ENCODE measurements around the gene TSPY3.
"Not testable (repeated sequence)": the region's sequence is repeated elsewhere in the genome, so short reads cannot be mapped to it uniquely, and the experiment has no call there.

TSPY3 gene

GRCh38 chrY:9398121-9398520 lies at the start of gene TSPY3:
Gene TSPY3 (plus strand): TSS chrY:9398421. CDS start chrY:9398467, 46 bp downstream.
- DNase-seq: not testable (repeated sequence)

GRCh38 chrY:9357497-9357896 lies 40.7 kb upstream of the TSPY3 start, which contains the start of gene TSPY8:
Gene TSPY8 (plus strand): TSS chrY:9357797. CDS start chrY:9357843, 46 bp downstream.
- DNase-seq: not testable (repeated sequence)

DNA sequence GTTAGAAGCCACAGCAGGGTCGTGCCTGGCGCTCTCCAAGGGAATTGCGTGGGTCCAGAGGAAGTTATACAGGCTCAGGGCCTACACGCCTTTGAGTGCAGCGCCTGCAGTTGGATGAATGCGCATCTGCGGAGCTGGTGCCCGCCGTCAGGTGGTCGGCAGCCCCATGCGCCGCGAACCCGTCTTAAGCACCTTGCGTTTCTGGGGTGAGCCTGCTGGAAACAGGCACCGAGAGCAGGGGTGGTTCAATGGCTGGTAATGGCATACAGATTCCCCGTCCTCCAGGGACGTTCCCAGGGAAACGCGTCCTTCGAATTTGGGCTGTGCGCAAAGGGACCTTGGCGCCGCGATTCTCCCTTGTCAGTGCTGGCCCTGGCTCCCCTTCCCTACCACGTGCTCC lies 1.7 kb upstream of the TSPY3 start:
- DNase-seq: not testable (repeated sequence)
